Measurements from ENCODE around the gene CDS2.
"Not testable (repeated sequence)": the region's sequence is repeated elsewhere in the genome, so short reads cannot be mapped to it uniquely, and the experiment has no call there.

Gene CDS2

DNA sequence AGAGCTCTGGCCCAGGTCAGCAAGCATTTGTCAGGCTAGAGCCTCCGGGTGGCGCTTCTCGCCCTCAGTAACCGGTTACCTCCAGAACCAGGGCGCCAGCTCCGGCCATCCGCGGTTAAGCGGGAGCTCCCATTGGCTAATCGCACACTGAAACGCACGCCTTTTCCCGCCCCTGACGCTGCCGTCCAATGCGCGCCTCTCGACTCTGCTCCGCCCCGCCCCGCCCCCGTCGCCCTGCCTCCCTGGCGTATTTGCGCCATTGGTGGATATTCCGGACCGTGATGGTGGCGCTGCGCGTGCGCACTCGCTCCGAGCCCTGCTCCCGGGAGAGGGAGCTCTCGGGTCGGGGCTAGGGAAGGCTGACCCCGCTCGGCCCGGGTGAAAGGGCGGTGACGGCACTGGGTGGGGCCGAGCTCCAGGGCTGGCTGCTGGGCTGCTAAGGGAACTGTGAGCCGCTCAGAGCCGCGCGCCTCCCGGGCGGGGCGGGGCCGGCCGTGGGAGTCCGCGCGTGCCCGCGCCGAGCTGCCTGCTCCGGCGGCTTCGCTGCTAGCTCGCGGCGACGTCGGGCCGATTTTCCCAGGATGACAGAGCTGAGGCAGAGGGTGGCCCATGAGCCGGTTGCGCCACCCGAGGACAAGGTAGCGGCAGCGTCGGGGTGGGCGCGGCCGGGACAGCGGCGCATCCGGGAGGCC lies at the start of gene CDS2:
Gene CDS2 (plus strand): TSS at position 497 of the 692 bp plus-strand sequence. CDS start 85 bp downstream, at position 582.
- DNase-seq, result peak; percentile 87

DNA sequence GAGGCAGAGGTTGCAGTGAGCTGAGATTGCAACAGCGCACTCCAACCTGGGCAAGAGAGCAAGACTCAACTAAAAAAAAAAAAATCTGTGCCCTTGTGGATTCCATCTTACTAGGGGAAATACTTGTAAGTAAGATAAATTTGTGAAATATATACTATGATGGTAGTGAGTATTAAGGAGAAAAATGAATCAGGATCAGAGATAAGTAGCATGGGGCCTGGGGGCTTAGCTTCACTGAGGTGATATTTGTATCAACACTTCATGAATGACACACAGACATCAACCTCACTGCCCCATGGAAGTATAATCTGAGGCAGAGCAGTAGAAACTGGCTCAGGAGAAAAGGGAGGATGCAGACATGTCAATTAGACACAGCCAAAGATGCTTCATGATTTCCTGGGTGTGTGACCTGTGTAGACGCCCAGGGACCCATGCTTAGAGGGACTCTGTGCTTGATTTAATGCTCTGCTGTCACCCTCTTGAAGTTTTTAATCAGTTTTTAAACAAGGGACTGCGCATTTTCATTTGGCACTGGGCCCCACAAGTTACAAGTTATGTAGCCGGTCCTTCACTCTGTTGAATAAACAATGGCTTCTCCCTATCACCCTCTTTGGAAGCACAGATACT lies 48.9 kb upstream of the CDS2 start:
- no peak for DNase-seq

DNA sequence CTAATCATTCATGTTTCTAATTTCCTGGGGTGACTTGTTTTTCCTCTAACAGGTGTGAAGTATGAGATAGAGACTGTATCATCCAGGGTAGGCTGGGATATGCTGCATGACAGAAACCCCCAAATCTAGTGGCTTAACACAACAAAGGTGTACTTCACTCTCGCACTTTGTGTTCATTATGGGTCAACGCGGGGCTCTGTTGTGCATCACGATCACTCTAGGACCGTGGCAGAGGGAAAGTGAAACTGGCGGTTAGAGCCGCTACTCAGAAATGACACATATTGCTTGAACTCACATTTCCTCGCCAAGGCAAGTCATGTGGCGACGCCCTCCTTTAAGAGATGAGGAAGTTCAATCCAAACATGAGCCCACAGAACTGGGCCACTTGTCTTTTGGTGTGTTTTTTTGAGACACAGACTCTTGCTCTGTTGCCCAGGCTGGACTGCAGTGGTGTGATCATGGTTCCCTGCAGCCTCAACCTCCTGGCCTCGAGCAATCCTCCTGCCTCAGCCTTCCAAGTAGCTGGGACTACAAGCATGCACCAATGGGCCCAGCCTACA lies 48.3 kb upstream of the CDS2 start:
- no peak for DNase-seq

DNA sequence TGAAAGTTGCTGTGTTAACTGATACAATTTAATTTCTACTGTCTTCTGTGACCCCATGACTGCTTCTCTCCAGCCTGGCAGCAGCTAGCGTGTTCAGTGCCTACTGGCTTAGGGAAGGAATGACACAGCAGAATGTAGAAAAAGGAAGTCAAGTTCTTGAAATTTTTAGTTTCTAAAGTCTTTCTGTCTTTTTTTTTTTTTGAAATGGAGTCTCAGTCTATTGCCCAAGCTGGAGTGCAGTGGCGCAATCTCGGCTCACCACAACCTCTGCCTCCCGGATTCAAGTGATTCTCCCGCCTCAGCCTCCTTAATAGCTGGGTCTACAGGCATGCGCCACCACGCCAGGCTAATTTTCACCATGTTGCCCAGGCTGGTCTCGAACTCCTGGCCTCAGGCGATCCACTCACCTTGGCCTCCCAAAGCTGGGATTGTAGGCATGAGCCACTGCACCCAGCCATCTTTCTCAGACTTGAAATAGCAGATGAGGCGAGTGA lies 46.4 kb upstream of the CDS2 start:
- peak; percentile 10 for DNase-seq

DNA sequence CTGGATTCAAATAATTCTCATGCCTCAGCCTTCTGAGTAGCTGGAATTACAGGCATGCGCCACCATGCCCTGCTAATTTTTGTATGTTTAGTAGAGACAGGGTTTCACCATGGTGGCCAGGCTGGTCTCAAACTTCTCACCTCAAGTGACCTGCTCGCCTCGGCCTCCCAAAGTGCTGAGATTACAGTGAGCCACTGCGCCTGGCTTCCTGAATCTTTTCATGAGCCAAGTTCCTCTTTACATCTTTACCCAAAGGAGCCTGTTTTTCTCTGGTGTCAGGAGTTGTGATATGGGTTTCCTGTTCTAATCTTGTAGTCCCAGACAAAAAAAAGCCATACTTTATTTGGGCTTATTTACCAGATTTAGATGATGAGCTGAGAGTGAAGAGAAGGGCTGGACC lies 41.4 kb upstream of the CDS2 start:
- no peak for DNase-seq

DNA sequence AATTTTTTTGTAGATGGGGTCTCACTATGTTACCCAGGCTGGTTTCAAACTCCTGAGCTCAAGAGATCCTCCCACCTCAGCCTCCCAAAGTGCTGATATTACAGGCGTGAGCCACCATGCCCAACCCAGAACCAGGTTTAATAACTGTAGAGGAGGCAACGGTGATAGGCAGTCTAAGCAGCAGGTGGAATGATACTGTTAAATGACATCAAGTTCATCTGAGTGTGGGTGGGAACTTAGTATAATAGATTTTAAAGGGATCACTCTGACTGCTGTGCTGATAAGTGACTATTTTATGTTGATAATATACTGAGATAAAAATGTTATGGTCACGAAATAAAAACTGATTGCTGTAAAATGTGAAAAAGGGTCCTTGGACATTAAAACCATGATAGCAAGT lies 38.1 kb upstream of the CDS2 start:
- DNase-seq, result no peak

DNA sequence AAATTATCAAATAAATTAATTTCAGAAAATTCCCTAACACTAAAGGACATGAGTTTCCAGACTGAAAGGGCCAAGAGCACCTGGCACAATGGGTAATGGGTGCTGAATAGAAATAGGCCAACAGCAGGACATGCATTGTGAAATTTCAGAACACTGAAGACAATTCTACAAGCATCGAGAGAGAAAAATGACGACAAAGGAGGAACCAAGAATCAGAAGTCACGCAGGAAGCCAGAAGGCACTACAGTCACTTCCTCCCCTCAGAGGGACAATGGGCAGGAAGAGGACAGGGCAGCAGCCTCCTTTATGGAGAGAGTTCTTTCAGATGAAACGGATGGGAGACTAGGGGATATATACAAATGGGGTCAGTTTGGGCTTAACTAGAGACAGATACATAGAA lies 36.6 kb upstream of the CDS2 start:
- DNase-seq, result no peak

GRCh38 chr20:5091902-5092301 lies 34.9 kb upstream of the CDS2 start:
- DNase-seq, result no peak

DNA sequence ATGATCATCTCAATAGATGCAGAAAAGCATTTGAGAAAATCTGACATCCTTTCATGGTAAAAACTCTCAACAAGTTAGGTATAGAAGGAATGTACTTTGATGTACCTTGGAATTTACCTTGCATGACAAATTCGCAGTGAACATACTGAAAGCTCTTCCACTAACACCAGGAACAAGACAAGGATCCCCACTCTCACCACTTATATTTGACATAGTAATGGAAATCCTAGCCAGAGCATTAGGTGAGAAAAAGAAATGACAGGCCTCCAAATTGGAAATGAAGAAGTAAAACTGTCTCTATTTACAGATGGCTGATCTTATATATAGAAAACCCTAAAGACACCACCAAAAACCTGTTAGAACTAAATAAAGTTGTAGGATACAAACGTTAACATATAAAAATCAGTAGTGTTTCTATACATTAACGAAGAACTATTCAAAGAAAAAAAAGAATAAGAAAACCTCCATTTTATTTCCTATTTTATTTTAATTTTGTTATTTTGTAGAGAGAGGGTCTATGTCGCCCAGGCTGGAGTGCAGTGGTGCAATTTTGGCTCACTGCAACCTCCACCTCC lies 34.0 kb upstream of the CDS2 start:
- no peak for DNase-seq

GRCh38 chr20:5095454-5095853 lies 31.4 kb upstream of the CDS2 start:
- DNase-seq, result no peak

- no peak for DNase-seq
Measured at GRCh38 chr20:5095931-5096330, 30.9 kb upstream of the CDS2 start.

DNA sequence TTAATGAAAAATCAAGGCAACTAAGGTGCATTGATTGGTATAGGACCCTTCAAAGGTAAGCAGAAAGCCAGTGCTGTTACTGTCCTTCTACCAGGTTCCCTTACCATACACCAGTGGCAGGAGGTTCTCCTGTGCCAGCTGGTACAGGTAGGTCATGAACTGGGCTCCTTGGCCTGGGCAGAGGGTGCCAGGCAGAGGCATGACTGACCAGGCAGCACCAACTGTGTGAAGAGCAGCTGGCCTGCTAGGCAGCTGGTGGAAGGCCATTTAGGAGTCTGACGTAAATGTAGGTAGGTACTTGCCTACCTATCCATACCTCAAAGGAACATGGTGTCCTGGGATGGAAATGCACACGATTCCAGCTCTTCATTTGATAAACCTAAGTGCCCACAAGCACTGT lies 30.3 kb upstream of the CDS2 start:
- DNase-seq, result no peak

DNA sequence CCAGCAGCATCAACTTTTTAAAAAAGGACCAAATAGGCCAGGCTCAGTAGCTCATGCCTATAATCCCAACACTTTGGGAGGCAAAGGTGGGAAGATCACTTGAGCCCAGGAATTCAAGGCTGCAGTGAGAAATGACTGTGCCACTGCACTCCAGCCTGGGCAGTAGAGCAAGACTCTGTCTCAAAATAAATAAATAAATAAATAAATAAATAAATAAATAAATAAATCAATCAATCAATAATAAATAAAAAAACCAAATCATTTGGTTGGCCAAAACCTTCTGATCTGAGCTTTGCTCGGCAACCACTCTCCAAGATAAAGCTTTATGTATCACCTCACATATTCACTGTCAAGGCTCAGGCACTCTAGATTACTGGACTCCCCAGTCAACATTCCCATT lies 27.8 kb upstream of the CDS2 start:
- DNase-seq, result not testable (repeated sequence)

GRCh38 chr20:5099909-5100308 lies 26.9 kb upstream of the CDS2 start:
- DNase-seq, result not testable (repeated sequence)

DNA sequence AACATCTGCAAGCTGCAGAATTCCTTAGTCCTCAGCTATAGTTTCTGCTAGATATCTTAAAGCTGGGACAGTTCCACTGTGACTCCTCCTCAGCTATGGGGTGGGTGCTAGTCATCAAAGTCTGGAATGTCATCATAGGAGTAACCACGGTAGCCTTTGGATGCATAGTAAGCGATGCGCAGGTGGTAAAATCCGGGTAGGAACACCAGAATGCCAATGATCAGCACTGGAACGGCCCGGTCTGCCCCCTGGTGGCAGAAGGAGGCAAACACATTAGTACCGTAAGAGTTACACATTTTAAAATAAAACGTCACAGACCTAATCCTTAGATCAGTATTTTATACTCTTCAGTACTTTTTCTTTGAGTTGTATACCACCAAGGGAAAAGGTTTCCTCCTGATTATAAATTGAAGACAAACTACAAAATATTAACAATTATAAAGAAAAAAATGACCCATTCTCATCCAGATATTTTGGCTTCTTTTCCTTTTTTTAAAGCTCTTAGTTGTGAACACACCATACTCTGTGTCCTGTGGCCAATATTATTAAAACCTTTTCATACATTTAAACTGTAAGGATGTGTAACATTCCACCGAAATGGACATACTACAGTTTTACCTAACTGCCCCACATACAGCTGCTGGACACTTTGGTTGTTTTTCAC lies 26.0 kb upstream of the CDS2 start:
- peak; percentile 9 for DNase-seq

DNA sequence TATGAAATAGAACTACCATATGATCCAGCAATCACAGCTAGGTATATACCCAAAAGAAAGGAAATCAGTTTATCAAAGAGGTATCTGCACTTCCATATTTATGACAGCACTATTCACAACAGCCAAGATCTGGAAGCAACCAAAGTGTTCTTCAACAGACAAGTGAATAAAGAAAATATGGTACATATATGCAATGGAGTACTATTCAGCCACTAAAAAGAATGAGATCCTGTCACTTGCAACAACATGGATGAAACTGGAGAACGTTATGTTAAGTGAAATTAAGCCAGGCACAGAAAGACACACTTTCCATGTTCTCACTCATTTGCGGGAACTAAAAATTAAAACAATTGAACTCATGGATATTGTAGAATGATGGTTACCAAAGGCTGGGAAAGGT lies 22.3 kb upstream of the CDS2 start:
- no peak for DNase-seq

GRCh38 chr20:5109276-5109675 lies 17.5 kb upstream of the CDS2 start:
- no peak for DNase-seq

- no peak for DNase-seq
Measured at GRCh38 chr20:5113615-5113986, 13.2 kb upstream of the CDS2 start.

GRCh38 chr20:5114403-5114802 lies 12.4 kb upstream of the CDS2 start:
- no peak for DNase-seq

DNA sequence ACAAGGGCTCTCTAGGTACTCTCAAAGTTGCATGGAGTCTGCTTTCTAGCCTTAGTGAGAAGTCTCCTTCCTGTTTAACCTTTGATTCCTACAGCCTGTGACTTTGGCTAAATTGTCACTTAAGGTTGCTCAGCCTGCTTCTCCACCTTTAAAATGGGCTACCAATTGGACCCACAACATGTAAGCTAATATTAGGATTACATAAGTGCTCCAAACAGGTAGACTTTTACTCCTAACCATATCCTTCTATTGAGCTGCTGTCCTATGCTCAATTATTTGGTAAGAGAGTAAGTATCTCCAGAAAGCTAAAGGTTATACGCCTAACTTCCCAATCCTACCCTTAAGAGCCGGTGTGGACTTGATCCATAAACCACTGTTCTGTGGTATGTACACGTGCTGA lies 9.9 kb upstream of the CDS2 start:
- no peak for DNase-seq

- no peak for DNase-seq
Measured at GRCh38 chr20:5118220-5119142, 8.3 kb upstream of the CDS2 start.

DNA sequence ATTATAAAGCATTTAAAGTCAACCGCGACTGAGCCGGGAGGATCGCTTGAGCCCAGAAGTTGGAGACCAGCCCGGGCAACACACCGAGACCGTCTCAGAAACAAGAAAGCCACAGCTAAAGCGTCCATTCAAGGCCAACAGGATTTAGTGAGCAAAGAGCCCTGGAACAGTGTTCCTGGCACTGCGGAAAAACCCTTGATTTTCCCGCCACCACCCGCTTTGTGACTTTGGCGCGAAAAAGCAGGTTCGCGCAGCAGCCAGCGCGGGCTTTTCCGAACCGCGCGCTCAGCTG lies 7.7 kb upstream of the CDS2 start:
- DNase-seq, result no peak
